ENCODE data around the gene MVD. TPM values are rescaled to one million over a fixed set of nuclear protein-coding genes. Genes with fewer than 3 reads are reported as not detected.
A peak's percentile ranks its signal among the peaks of the same experiment; 100 is the strongest.
"Not testable (repeated sequence)": the region's sequence is repeated elsewhere in the genome, so short reads cannot be mapped to it uniquely, and the experiment has no call there.

Gene MVD
- total RNA-seq, 1 donor from 2014 or later = 76.2 TPM

DNA sequence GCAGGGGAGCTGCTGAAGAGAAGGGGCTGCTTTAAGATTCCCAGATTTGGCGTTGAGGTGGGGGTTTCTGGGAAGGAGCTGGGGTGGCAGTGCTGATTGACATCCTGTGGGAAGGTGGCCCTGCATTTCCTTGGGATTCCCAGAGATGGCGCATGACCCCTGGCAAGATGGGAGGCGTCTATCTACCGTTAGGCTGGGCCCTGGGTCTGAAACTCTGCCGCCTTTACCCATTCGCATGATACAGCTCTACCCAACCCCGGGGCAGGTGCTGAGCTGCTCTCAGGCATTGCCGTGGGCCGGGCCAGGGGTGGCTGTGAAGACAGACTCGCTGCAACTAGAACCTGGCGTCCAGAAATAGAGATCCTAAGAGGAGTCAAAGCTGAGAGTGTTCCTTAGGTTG is 9.9 kb upstream of the MVD start:
- no peak overlapping the region for H3K4me3 ChIP-seq (ENCODE audit: low read depth, low read length)
- TF ChIP-seq, protein P1, sequence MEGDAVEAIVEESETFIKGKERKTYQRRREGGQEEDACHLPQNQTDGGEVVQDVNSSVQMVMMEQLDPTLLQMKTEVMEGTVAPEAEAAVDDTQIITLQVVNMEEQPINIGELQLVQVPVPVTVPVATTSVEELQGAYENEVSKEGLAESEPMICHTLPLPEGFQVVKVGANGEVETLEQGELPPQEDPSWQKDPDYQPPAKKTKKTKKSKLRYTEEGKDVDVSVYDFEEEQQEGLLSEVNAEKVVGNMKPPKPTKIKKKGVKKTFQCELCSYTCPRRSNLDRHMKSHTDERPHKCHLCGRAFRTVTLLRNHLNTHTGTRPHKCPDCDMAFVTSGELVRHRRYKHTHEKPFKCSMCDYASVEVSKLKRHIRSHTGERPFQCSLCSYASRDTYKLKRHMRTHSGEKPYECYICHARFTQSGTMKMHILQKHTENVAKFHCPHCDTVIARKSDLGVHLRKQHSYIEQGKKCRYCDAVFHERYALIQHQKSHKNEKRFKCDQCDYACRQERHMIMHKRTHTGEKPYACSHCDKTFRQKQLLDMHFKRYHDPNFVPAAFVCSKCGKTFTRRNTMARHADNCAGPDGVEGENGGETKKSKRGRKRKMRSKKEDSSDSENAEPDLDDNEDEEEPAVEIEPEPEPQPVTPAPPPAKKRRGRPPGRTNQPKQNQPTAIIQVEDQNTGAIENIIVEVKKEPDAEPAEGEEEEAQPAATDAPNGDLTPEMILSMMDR (conservative IDR thresholded peaks at IDR 0.05; ENCODE audit: low read depth, low read length) = peak; percentile 33
- DNase-seq (ENCODE audit: low read depth) = no peak

DNA sequence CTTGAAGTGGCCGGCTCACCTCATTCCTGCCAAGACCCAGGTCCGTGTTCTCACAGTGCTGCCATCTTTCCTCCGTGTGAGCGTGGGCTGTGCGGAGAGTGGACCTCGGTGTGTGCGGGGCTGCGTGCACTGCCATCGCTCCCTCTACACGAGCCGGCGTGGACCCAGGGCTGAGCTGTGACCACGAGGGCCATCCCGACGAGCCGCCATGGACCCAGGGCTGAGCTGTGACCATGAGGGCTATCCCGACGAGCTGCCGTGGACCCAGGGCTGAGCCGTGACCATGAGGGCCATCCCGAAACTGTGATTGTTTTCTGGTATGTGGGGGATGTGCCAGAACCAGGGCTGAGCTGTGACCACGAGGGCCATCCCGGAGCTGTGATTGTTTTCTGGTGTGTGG is 8.9 kb upstream of the MVD start:
- H3K4me3 ChIP-seq (ENCODE audit: low read depth, low read length) = no peak overlapping the region
- DNase-seq (ENCODE audit: low read depth) = no peak
- TF ChIP-seq, protein P1 (conservative IDR thresholded peaks at IDR 0.05; ENCODE audit: low read depth, low read length) = no peak

GRCh38 chr16:88669980-88670379 is 7.1 kb upstream of the MVD start:
- no peak for DNase-seq (ENCODE audit: low read depth)
- TF ChIP-seq, protein P1 (conservative IDR thresholded peaks at IDR 0.05; ENCODE audit: low read depth, low read length) = no peak
- H3K4me3 ChIP-seq (ENCODE audit: low read depth, low read length) = no peak overlapping the region

DNA sequence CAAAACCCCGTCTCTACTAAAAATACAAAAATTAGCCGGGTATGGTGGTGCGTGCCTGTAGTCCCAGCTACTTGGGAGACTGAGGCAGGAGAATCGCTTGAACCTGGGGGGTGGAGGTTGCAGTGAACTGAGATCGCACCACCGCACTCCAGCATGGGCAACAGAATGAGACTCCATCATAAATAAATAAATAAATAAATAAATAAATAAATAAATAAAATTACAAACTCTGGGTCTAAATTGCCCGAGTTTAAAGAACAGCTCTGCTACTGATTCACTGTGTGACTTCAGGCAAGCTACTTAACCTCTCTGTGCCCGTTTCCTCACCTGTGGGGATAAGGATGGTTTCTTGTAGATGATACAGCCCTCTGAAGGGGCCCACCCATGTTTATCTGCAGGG is 6.6 kb upstream of the MVD start:
- not testable (repeated sequence) for DNase-seq (ENCODE audit: low read depth); H3K4me3 ChIP-seq (ENCODE audit: low read depth, low read length)

- DNase-seq (ENCODE audit: low read depth) = no peak
- no peak overlapping the region for H3K4me3 ChIP-seq (ENCODE audit: low read depth, low read length)
- TF ChIP-seq, protein P1 (conservative IDR thresholded peaks at IDR 0.05; ENCODE audit: low read depth, low read length) = no peak
Measured at GRCh38 chr16:88667461-88667860, 4.6 kb upstream of the MVD start.

- TF ChIP-seq, protein P1 (conservative IDR thresholded peaks at IDR 0.05; ENCODE audit: low read depth, low read length) = no peak
- DNase-seq (ENCODE audit: low read depth) = no peak
- H3K4me3 ChIP-seq (ENCODE audit: low read depth, low read length) = no peak overlapping the region
Measured at GRCh38 chr16:88665570-88665969, 2.7 kb upstream of the MVD start.

DNA sequence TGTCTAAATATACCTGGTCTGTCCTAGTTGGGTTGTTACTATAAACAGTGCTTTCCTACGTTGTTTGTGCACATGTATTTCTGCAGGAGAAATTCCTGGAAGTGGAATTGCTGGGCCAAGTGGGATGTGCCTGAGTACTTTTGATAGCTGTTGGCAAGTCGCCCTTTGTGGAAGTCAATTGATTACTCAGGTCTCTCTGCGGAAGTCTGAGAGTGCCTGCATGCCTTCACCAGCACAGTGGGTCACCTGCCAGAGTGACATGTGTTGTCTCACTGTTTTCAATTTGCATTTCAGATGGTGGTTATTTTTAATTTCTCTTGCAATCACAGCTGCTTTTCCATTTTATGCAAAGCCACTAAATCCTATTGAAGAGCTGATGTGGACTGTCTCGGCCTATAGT is 2.3 kb upstream of the MVD start:
- no peak overlapping the region for H3K4me3 ChIP-seq (ENCODE audit: low read depth, low read length)
- TF ChIP-seq, protein P1 (conservative IDR thresholded peaks at IDR 0.05; ENCODE audit: low read depth, low read length) = no peak
- DNase-seq (ENCODE audit: low read depth) = no peak
